HG03064 (cell line): ENCODE measurements around the gene EIF4H.
"Not testable (repeated sequence)": the region's sequence is repeated elsewhere in the genome, so short reads cannot be mapped to it uniquely, and the experiment has no call there.

Source experiments
- ATAC-seq: cut with Tn5 transposase; IDR thresholded peaks from one replicate; pipeline ENCODE4 v1.9.1; 2021; ENCODE audit warnings: low read depth; ENCODE audit not compliant: unreplicated experiment

The EIF4H gene

GRCh38 chr7:74174606-74175082 is 488 bp downstream of the EIF4H start:
- ATAC-seq: peak; percentile 33

GRCh38 chr7:74175340-74175739 is 1.2 kb downstream of the EIF4H start:
- no peak for ATAC-seq

DNA sequence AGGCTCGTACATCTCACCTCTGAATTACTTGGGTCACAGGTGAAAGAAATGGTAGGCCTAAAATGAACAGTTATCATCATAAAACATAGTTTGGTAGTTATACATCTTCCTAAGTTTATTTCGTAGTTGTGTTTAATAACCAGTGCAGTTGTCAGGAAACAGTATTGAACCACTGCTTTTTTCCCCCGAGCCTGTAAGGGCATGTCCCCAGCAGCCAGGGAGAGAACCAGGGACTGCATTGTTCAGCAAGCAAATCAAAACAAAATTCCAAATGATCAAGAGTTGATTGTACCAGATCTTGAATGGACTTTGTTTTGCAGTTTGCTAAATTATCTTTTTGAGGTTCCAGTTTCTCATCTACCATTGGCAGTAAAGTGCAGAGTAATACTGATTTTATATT is 2.4 kb downstream of the EIF4H start:
- no peak for ATAC-seq

- no peak for ATAC-seq
Observed at GRCh38 chr7:74178632-74179031, 4.5 kb downstream of the EIF4H start.

GRCh38 chr7:74179935-74180604 is 5.9 kb downstream of the EIF4H start:
- no peak for ATAC-seq

GRCh38 chr7:74180866-74181265 is 6.7 kb downstream of the EIF4H start:
- ATAC-seq: no peak

DNA sequence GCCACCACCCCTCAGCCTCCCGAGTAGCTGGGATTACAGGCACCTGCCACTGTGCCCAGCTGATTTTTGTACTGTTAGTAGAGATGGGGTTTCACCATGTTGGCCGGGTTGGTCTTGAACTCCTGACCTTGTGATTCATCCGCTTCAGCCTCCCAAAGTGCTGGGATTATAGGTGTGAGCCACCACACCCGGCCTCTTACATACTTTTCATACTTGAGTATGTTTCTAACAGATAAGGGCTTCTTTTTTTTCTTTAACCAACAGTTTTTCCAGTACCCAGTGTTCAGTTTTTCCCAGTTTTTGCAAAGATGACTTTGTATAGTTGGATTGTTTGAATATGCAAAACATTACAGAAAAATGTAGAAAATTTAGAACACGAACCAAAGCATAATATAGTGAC is 7.7 kb downstream of the EIF4H start:
- no peak for ATAC-seq

- ATAC-seq: no peak
Observed at GRCh38 chr7:74182453-74183090, 8.4 kb downstream of the EIF4H start.

- ATAC-seq: no peak
Observed at GRCh38 chr7:74183142-74183541, 9.0 kb downstream of the EIF4H start.

- ATAC-seq: no peak
Observed at GRCh38 chr7:74183653-74184450, 9.7 kb downstream of the EIF4H start.

- no peak for ATAC-seq
Observed at GRCh38 chr7:74185016-74185415, 10.9 kb downstream of the EIF4H start.

- ATAC-seq: no peak
Observed at GRCh38 chr7:74185636-74186035, 11.5 kb downstream of the EIF4H start.

GRCh38 chr7:74187915-74188675 is 13.9 kb downstream of the EIF4H start:
- no peak for ATAC-seq

- no peak for ATAC-seq
Observed at GRCh38 chr7:74190259-74190658, 16.1 kb downstream of the EIF4H start.

- ATAC-seq: no peak
Observed at GRCh38 chr7:74191231-74191630, 17.1 kb downstream of the EIF4H start.

DNA sequence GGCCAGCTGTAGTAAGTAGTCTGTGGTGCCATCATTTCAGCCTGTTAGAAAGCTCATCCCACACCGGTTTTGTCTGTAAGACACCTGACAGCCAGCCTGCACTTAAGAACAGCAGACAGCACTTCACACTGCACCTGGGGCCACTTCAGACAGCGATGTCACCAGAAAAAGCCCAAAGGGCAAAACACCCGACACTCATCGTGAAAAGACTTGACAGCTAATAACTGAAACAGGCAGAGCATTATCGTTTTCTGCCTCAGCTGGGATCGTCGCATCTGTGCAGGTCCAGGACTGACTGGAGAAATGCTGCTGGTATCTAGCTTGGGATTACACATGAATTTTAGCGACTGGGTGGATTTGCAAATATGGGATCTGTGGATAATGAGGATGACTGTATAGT is 18.9 kb downstream of the EIF4H start:
- ATAC-seq: no peak

DNA sequence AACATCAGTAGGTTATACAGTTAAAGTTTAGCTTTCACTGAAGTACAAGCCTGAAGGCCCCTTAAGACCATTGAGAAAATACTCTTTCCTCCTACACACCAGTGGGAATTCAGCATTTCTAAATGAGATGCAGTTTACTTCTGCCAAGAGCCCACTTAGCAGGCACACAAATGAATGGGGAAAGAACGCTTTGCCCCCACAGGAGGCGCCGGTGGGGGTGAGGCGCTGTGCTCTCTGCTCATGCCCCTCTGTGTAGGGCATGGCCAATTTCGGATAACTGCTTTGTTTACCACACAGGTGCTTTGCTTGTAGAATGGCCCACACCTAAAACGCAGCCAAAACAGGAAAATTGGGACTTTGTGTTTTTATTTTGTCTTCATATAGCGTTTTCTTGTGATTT is 19.8 kb downstream of the EIF4H start:
- no peak for ATAC-seq

DNA sequence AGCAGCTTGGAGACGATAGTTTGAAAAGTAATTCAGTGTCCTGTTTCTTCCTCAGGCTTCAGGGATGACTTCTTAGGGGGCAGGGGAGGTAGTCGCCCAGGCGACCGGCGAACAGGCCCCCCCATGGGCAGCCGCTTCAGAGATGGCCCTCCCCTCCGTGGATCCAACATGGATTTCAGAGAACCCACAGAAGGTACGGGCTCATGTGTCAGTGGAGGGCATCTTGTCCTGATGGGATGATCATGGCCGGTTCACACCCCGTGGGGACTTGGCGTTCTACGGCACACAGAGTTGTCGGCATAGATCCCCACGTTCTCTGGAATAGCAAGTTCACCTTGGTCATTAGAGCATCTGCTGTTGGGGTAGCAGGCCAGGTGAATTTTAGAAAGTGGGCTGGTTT is 20.5 kb downstream of the EIF4H start:
- no peak for ATAC-seq

GRCh38 chr7:74195139-74195860 is 21.1 kb downstream of the EIF4H start:
- not testable (repeated sequence) for ATAC-seq

- not testable (repeated sequence) for ATAC-seq
Observed at GRCh38 chr7:74195968-74196654, 22.0 kb downstream of the EIF4H start.
